CD4-positive, alpha-beta T cell treated with Interleukin-4 for 4 hours (primary cell): ENCODE measurements around the gene FARP1.

Experiments used
- DNase-seq: peaks from one replicate; pipeline ENCODE4 v3.0.0-alpha.2; 2020

The FARP1 gene

DNA sequence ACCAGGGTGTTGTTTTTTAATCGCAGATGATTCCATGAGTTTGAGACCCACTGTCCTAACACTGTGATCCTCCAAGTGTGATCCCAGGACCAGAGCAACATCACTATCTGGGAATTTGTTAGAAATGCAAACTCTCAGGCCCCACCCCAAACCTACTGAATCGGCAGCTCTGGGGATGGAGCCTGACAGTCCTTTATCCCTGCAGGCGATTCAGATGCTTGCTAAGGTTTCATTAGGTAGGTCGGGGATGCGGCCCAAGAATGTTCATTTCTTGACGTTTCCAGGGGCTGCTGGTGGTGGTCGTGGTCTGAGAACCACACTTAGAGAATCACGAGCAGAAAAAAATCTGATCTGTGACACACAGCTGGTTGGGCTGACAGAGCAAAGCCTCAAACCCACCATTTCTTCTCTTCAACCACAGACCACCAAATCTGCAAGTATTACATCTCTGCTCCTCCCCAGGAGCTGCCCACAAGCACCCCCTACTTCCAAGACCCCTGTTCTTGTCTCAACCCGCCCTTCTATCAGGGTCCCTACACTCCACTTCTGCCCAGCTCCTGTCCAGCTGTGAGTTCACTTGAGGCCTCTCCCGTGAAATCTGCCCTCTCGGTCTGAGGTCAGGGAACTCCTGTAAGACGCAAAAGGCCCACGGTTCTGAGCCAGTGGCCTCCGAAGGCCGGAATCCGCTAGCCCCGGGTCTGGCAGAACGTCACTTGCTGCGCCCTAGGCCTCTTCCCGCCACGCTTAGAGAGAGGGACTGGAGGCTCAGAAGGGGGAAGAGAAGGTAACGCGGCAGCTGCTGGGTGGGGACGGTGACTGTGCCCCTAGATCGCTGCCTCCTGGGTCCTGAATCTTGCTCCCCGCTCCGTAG is 1.1 kb upstream of the FARP1 start:
- no peak for DNase-seq

DNA sequence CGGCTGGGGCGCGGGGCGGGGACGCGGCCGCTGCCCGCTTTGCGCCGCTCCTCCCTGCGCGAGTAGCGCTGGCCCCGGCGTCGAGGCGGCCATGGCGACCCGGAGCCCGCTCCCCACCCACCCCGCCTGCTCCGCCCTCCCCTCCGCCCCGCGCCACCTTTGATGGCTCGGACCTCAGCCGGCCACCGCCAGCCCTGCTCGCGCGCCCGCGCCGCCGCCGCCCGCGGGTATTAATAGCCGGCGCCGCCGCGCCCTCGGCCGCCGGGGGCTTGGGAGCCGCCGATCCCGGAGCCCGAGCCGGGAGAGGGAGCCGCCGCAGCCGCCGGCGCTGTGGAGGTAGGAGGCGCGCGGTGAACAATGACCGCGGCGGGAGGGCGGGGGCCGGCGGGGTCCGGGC is 261 bp downstream of the FARP1 start:
- DNase-seq = no peak

DNA sequence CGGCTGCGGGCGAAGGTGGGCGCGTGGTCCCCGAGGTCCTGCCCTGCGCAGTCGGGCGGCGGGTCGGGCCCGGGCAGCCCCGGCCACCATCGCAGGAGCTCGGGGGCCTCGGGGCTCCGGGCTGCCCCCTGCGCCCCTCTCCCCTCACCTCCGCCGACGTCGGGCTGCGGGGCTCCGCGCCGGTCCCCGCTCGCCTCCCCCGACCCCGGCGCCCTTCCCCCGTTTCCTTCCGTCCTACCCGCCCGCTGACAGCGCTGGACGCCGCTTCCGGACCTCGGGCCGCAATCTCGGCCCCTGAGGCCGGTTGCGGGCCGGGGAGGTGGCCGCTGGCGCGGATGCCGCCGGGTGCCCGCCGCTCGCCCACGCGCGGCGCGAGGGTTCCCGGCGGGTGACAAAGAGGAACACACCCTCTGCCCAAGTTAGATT is 720 bp downstream of the FARP1 start:
- no peak for DNase-seq

DNA sequence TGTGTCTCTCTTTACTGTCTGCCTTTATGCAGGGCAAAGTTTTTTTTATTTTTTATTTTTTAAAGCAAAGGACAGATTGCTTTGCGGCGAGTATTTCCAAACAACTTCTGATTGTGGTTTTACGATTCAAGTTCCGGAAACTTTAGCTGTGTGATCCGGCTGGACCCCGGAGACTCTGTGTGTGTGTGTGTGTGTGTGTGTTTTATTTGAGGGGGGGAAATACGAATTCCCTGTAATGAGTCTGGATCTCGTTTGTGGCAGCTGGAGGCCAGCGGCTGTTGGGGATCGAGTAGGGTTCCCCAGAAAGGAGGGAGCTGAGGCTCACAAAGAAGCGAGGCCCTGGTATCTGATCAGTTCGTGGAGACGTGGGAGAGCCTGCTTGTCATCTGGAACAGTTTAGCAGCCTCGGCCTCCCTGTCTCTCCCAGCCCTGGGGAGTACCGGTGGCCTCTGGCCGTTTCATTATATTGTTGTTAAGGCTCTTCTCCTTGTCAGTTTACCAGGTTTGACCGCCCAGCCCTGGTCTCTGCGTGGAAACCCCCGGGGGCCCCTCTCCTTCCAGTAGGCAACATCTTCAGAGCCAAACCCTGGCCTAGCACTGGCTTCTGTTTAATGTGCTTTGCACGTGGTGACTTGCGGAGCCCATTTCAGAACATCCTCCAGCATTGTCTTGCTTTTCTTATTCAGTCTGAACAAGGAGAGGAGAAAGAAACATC is 1.3 kb downstream of the FARP1 start:
- DNase-seq = no peak

DNA sequence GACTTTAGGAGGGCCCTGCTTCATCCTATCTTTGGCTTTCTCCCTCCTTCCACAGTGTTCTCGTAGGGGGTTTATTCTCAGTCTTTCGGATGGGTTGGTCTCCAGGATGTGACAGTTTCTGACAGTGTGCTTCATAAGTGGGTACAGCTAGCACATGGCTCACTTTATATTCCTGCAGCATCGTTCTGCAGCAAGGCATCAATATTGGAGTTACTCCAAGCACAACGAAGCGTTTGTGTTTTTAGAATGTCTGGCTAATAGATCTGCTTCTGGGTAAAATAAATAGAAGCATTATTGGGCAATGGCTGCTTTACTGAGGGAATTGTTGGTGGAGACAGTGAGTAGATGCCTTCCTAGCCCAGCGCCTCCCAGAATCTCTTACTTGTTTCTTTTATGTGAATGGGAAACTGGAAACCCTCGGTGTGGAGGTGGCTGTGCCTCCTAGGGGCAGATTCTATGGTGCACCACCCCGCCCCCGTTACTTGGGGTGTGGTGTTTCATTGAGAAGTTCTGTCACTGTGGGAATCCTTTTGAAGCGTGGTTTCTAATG is 2.0 kb downstream of the FARP1 start:
- no peak for DNase-seq

DNA sequence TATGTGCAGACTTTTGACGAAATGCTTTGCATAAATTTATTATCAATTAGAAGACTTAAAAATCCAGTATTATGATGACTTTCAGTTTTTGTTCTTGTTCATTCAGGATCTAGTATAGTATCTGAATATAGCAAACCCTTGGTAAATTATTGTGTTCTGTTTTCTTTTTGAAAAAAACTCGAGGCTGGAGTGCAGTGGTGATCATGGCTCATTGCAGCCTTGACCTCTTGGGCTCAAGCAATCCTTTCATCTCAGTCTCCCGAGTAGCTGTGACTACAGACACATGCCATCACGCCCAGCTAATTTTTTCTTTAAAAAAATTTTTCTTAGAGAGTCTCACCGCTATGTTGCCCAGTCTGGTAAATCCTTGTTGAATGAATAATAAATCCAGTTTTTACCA is 4.6 kb downstream of the FARP1 start:
- no peak for DNase-seq

DNA sequence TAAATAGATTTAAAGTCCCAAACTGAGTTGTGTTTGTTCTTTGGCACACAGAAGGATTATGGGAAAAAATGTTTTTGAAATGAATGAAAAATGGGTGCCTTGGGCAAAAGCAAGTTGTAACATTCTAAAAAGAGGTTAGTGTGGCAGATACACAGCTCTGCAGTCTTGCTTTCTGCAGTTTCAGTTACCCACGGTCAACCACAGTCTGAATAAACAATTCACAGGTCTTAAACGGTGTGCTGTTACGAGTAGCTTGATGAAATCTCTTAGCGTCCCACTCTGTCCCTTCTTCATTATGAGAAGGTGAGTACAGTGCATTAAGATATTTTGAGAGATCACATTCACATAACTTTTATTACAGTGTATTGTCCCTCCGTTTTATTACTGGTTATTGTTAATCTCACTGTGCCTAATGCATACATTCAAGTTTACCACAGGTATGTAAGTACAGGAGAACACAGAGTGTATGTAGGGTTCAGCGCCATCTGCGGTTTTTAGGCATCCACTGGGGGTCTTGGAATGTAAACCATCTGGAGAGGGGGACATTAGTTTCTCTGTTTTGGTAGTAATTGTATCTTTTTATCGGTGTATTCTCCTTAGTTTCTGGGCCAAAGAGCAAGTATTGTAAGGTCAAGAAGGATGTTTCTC is 8.1 kb downstream of the FARP1 start:
- DNase-seq = no peak

DNA sequence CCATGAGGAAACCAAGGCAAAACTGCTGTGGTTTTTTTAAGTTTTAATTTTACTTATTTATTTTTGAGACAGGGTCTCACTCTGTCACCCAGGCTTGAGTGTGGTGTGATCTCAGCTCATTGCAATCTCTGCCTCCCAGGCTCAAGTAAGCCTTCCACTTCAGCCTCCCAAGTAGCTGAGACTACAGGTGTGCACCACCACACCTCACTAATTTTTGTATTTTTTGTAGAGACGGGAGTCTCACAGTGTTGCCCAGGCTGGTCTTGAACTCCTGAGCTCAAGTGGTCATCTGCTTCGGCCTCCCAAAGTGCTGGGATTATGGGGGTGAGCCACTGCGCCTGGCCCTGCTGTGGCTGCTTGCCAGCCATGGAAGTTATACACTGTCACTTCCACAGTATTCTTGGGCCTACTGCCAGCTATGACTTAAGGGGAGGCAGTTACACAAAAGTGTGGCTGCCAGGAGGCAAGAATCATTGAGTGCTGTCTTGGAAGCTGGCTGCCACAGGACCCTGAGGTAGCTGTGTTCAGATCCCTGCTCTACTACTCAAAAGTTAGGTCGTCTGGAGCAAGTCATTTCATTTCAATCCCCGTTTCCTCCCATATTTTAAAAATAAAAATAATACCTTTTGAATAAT is 12.7 kb downstream of the FARP1 start:
- no peak for DNase-seq

DNA sequence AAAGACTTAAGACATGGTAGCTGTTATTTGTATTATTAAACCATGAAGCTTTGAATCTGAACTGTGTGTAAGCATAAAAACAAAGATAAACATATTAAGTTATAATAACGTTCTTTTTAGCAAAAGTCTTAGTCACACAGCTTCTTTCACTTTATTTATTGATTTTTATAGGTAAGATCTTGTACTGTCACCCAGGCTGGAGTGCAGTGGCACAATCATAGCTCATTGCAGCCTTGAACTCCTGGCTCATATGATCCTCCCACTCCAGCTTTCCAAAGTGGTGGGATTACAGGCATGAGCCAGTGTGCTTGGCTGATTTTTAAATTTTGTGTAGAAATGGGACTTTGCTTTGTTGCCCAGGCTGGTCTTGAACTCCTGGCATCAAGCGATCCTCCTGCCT is 13.4 kb downstream of the FARP1 start:
- no peak for DNase-seq

DNA sequence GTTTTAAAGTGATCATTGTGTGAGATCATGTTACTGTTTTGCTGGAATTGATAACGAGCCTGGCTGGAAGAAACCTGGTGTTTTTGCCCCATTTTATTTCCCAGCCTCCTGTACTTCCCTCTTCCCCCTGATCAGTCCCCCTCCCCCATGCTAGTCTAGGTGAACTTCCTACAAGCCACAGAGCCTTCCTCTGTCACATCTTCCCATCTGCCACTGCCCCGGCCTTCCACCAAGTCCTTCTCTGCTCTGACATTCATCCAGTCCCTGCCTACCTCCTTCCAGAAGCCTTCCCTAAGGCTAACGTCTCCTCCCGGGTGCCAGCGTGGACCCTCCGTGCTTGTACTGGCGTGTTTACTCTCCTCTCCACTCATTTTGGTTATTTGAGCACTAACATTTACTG is 14.3 kb downstream of the FARP1 start:
- DNase-seq = no peak

DNA sequence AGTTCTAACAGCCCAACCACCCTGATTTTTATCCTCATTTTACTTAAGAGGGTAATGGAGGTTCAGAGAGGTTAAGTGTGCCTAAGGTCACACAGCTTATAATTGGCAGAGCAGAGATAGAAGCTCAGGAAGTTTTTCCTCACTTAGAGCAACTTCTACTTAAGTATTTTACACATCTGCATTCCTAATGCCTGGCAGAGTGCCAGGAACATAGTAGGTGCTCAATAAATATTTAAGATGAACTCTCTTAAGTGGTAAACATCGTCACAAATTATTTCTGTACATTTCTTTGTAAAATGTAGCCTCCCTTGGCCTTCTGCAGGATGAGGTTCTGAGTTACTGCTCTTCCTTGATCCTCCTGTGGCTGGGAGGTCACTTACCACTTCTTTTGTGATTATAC is 14.7 kb downstream of the FARP1 start:
- DNase-seq = no peak

DNA sequence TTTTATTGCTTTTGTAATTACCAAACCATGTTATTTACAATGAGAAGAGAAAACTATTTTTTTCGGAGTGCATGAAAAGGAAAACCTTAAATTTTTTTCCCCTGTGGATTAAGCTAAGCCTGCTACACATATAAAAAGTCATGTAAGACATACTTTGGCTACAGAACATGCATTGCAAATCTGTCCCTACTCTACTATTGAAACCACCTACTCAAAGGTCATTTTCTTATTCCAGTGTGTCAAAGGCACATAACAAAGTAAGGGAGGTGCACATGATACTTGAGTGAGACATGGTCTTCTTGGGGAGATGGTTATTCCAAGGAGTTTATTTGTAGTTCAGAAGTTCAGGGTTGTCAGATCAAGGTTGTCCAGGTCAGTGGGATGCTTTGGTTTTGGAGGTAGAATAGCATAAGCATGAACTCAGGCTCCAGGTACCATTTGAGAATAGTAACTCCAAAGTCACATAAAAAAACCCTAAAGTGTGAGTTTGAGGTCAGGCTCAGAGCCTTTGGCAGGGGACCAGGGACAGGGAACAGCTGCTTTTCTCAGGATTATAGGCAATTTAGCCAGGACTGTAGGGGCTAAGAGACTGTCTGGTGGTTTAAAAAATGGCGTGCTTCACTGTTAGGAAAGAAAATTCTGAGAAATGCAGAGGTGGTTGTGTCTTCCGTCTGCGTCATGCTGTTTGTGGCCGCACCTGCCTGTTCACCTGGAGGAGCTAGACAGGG is 15.4 kb downstream of the FARP1 start:
- DNase-seq = no peak

DNA sequence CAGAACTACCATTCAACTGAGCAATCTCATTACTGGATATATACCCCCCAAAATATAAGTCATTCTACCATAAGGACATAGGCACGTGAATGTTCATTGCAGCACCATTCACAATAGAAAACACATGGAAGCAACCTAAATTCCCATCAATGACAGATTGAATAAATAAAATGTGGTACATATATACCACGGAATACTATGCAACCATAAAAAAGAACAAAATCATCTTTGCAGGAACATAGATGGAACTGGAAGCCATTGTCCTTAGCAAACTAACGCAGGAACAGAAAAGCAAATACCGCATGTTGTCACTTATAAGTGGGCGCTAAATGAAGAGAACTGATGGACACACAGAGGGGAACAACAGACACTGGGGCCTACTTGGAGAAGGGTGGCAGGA is 20.0 kb downstream of the FARP1 start:
- no peak for DNase-seq

DNA sequence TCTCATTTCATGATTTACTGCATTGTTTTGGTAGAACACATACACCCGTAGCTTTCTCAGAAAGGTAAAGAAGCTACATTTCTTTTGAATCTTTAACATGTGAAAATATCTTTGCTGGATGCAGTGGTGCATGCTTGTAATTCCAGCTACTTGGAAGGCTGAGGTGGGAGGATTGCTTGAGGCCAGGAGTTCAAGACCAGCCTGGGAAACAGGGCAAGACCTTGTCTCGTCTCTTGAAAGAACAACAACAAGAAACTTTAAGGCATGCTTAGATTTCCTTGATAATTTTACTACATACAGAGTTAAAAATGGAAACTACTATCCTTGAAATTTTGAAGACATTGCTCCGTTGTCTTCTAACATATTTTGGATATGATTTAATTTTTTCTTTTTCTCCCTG is 26.4 kb downstream of the FARP1 start:
- DNase-seq = no peak

DNA sequence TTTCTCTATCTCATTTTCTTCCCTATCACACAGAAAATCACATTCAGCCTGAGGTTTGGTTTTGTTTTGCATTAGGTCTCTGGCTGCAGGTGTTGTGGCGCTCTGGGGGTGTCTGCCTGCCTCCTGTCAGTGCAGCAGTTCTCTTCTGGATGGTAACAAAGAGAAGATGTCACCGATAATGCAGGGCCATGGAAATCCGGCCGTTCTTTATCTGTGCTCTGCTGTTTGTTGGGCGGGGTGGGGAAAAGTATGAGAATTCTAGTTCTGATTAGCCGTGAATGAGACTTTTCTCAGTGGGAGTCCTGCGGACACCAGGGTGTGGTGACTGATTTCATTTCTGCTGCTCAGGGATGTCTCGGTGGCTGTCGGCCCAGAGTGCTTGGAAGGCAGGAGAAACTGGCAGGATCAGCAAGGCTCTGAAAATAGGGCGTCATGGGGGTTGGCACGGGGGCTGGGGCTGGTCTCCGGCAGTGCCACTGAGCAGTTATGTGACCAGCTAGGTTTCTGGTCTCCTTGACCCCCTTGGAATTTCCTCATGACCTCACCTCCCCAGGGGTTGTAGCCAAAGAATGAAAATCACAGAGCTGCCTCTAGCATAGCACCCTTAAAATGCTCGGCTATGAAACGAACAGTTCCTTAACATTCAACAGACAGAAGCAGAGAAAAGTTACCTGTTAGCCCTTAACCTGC is 29.2 kb downstream of the FARP1 start:
- DNase-seq = no peak

DNA sequence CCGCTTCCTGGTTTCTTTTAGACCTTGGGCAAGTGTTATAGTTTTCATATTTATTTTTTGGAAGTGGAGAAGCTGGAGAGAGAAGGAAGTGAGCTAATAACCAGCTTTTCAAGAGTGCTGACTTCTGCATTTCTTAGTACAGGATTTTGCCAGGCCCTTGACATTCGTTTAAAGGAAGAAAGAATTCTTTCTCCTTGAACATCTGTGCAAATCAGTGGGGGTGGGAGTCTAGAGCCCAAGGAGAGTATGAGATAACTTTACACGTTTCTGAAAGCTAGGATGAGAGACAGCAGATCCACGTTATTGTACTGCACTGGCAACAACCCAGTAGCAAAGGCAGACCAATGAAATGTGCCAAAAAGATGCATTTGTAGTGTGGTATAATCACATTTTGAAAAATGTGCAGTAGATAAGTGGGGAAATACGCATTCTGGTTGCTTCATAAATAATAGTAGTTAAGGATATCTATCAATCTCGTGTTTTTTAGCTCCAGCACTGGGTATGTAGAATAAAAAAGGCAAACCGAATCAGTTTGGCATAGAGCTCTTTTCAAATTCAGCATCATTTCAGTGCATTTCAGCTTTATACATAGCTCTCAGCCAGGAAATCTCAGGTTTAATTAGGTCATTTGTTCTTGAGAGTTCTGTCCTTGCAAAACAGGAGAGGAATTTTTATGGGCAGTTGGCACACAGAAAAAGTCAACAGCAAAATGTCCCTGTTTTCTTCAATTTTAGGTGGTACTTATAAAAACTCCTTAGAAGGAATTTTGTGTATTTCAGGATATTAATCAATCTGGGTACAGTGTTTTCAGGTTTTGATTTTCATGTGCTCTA is 29.9 kb downstream of the FARP1 start:
- no peak for DNase-seq

DNA sequence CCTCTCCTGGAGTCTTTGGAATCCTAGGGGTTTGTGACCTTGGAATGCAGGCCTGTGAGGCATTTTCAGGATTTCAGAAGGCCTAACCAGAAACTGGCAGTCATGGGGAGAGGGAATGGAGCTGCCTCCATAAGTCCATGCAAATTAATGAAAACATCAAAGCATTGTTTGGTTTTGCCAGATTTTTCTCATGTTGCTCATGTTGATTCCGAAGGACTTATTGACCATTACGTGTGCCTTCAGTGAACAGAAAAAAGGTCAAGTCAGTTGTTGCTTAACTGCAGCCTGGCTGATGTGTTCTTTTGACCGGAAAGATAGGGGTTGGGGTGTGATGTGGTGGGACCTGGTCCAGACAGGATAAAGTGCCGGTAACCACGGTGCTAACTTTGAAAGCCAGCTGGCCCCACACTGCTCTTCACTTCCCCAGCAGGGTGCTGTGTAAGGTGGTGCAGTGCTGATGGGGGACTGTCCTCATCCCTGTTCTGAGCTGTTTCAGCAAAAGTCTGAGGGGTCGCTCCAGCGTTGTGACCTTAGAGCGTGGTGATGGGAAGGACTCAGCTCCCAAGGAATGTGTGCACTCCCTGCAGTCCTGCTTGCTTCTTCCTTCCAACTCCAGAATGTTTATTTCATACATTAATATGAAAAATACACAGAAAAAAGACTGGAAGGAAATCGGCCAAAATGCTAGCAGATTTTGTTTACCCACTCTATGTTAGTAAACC is 30.7 kb downstream of the FARP1 start:
- DNase-seq = no peak

DNA sequence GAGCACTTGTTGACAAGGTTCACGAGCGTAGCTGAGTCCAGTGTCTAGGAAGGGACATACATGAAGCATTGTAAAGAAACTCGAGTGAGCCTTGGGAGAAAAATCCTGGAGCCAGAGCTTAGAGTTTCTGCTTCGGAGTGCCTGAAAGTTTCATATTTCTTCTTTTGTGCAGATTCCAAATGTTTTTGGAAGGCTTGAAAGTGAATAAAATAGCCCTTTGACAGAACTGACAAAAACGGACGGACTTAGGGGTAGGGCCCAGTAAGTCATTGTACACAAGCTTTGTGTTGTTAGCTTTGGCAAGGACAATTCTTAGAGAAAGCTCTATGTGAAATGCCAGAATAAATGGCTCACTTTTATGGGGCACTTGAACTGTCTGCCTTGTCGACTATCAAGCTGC is 31.4 kb downstream of the FARP1 start:
- DNase-seq = no peak

DNA sequence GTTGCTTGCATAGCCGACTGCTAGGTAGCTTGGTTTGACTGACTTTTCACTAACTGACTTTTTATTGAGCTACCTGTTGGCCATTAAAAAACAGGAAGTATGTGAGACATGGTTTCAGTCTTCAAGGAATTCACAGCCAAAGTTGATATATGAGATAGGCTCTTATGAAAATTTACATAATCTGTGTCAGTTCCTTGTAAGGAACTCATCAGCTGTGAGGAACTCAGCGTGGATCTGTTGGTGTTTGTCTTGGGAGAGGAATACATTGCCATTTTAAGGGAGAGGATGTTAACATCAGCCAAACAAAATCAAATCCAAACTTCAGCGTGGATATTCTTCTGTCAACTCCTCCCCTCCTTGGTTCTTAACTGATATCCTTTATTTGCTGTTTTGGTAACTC is 32.1 kb downstream of the FARP1 start:
- DNase-seq = no peak

DNA sequence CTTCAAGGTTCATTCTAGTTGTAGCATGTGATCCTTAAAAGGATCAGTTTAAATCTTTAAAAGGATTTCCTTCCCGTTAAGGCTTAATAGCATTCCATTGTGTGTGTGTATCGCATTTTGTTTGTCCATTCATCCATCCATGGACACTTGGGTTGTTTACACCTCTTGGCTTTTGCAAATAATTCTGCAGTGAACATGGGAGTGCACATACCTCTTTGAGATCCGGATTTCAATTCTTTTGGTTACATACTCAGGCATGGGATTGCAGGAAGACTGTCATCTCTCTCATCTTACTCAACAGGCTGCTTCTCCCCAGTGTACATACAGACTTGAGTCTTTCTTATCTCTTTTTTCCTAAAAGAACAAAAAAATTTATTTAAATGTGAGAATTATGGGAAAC is 32.9 kb downstream of the FARP1 start:
- no peak for DNase-seq
